Measurements from ENCODE around the gene MALAT1. TPM values are rescaled to one million over a fixed set of nuclear protein-coding genes. Genes with fewer than 3 reads are reported as not detected.
"Not testable (repeated sequence)": the region's sequence is repeated elsewhere in the genome, so short reads cannot be mapped to it uniquely, and the experiment has no call there.

Gene MALAT1
- total RNA-seq (2014; rRNA removed), result 1,575 and 2,461 TPM in 2 replicates
- 343 TPM for polyA plus RNA-seq (2012)

GRCh38 chr11:65498977-65499712 lies at the start of gene MALAT1:
TSS of gene MALAT1 (plus strand) at chr11:65499045.
- DNase-seq (ENCODE audit: low read depth), result peak; percentile 96

DNA sequence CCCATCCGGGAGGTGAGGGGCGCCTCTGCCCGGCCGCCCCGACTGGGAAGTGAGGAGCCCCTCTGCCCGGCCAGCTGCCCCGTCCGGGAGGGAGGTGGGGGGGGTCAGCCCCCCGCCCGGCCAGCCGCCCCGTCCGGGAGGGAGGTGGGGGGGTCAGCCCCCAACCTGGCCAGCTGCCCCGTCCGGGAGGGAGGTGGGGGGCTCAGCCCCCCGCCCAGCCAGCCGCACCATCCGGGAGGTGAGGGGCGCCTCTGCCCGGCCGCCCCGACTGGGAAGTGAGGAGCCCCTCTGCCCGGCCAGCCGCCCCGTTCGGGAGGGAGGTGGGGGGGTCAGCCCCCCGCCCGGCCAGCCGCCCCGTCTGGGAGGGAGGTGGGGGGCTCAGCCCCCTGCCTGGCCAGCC lies 47.5 kb upstream of the MALAT1 start:
- not testable (repeated sequence) for DNase-seq (ENCODE audit: low read depth)

DNA sequence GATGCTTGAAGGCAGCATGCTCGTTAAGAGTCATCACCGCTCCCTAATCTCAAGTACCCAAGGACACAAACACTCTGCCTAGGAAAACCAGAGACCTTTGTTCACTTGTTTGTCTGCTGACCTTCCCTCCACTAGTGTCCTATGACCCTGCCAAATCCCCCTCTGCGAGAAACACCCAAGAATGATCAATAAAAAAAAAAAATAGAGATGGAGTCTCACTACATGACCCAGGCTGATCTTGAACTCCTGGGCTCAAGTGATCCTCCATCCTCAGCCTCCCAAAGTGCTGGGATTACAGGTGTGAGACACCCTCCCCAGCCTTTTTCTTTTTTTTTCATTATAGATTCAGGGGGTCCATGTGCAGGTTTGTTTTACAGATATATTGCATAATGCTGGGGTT lies 46.6 kb upstream of the MALAT1 start:
- not testable (repeated sequence) for DNase-seq (ENCODE audit: low read depth)

GRCh38 chr11:65452806-65453490 lies 45.9 kb upstream of the MALAT1 start:
- DNase-seq (ENCODE audit: low read depth), result peak; percentile 78

- DNase-seq (ENCODE audit: low read depth), result peak; percentile 17
Observed at GRCh38 chr11:65454311-65454695, 44.5 kb upstream of the MALAT1 start.

GRCh38 chr11:65454696-65455456 lies 44.0 kb upstream of the MALAT1 start:
- peak; percentile 58 for DNase-seq (ENCODE audit: low read depth)

DNA sequence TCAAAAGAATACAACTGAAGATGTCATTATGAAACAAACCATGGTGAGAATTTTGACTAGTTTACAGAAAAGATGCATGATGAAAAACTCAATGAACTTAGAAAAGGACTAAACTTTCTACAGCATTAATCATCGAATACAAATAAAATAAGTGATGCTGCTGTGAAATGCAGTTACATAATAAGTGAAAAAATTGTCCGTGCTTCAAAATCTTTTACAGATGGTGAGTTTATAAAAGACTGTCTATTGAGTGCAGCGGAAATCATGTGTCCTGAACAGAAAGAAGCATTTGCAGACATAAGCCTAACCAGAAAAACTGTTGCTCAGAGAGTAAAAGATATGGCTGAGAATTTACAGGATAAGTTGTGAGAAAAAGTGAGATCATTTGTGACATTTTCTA lies 42.4 kb upstream of the MALAT1 start:
- no peak for DNase-seq (ENCODE audit: low read depth)

- DNase-seq (ENCODE audit: low read depth), result no peak
Observed at GRCh38 chr11:65459552-65459951, 39.3 kb upstream of the MALAT1 start.

DNA sequence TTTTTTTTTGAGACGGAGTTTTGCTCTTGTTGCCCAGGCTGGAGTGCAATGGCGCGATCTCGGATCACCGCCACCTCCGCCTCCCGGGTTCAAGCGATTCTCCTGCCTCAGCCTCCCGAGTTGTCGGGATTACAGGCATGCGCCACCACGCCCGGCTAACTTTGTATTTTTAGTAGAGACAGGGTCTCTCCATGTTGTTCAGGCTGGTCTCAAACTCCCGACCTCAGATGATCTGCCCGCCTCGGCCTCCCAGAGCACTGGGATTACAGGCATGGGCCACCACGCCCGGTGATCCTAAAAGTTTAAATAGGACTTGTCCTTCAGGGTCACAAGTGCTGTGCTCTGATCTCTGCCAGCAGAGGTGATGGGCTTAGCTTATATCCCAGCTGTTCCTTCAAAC lies 33.4 kb upstream of the MALAT1 start:
- DNase-seq (ENCODE audit: low read depth), result not testable (repeated sequence)

- not testable (repeated sequence) for DNase-seq (ENCODE audit: low read depth)
Observed at GRCh38 chr11:65467306-65467705, 31.5 kb upstream of the MALAT1 start.

DNA sequence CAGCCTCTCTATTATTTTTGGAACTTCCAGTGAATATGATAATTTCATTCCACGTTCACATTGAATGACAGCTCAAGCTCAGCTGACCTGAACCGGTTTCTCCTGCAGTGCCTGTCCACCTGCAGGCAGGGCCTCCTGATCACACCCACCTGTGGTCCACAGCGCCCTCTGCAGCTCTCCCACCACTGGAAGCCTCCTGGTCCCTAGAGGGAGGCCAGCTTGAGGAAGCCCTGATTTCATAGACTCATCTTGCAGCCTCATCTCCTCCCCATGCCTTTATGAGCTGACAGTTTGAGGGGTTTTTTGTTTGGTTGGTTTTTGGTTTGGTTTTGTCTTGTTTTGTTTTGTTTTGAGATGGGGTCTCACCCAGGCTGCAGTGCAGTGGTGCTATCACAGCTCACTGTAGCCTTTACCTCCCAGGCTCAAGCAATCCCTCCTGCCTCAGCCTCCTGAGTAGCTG lies 29.9 kb upstream of the MALAT1 start:
- DNase-seq (ENCODE audit: low read depth), result no peak

DNA sequence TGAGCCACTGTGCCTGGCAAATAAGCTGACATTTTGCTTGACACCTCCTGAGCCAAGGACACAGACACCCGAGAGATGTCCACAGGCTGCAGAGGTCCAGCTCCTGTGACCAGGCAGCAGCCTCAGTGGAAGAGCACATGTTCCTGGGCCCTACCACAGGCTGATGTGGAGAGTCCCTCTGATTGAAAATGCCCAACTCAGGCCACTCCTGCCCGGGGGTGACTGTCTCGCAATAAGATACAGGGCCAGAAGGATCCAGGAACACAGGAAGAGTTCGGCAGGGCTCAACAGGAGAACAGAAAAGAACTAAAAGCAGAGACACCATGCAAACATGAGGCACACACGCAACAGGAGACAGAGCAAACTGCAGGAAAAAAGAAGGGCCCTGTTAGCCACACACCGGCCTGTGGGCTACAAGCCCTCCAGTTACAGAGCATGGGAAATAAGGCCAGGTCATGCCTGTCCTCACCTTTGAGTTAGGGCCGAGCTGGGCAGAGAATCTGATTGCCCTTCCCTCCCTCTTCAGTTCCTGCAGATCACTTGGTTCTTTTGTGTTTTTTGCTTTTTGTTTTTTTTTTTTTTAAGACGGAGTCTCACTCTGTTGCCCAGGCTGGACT lies 28.3 kb upstream of the MALAT1 start:
- DNase-seq (ENCODE audit: low read depth), result no peak

DNA sequence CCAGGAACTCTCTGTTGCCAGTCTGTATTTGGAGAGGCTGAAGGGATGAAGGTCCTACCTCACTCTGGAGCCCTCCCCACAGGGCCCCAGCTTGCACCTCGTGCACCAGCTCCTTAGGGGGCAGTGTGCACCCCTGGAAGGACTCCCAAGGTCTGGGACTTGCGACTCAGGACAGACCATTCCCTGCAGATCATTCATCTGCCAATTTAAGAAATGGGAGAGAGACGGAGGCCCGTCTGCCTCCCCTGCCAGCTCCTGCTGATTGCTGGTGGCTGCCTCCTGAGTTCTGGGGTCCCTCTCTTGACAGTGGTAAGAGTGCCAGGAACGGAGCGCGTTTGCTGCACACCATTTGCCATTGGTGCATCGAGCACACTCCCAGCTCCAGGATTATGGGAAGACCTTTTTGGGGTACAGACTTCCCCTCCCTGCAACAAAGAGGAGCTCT lies 27.4 kb upstream of the MALAT1 start:
- peak; percentile 80 for DNase-seq (ENCODE audit: low read depth)

DNA sequence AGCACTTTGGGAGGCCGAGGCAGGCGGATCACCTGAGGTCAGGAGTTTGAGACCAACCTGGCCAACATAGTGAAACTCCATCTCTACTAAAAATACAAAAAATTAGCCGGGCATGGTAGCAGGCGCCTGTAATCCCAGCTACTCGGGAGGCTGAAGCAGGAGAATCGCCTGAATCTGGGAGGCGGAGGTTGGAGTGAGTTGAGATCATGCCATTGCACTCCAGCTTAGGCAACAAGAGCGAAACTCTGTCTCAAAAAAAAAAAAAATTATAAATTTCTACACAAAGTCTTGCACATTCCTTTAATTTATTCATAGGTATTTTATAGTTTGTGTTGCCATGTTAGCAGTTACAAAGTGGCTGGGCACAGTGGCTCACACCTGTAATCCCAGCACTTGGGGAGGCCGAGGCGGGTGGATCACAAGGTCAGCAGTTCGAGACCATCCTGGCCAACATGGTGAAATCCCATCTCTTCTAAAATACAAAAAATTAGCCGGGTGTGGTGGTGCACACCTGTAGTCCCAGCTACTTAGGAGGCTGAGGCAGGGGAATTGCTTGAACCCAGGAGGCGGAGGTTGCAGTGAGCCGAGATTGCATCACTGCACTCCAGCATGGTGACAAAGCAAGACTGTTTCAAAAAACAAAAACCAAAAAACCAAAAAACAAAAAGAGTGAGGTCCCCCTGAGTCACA lies 26.1 kb upstream of the MALAT1 start:
- not testable (repeated sequence) for DNase-seq (ENCODE audit: low read depth)

DNA sequence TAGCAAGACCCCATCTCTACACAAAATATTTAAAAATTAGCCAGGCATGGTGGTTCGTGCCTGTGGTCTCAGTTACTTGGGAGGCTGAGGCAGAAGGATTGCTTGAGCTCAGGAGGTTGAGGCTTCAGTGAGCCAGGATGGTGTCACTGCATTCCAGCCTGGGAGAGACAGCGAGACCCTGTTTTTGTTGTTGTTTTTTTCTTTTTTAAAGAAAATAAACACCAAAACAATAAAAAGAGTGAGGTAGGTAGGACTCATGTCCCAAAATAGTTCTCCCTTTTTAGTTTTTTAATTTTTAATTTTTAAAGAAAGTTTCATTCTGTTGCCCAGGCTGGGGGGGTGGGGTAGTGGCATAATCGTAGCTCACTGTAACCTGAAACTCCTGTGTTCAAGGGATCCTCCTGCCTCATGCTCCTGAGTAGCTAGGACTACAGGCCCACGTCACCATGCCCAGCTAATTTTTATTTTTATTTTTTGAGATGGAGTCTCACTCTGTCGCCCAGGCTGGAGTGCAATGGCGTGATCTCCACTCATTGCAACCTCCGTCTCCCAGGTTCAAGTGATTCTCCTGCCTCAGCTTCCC lies 25.5 kb upstream of the MALAT1 start:
- no peak for DNase-seq (ENCODE audit: low read depth)

GRCh38 chr11:65474864-65475263 lies 24.0 kb upstream of the MALAT1 start:
- no peak for DNase-seq (ENCODE audit: low read depth)

DNA sequence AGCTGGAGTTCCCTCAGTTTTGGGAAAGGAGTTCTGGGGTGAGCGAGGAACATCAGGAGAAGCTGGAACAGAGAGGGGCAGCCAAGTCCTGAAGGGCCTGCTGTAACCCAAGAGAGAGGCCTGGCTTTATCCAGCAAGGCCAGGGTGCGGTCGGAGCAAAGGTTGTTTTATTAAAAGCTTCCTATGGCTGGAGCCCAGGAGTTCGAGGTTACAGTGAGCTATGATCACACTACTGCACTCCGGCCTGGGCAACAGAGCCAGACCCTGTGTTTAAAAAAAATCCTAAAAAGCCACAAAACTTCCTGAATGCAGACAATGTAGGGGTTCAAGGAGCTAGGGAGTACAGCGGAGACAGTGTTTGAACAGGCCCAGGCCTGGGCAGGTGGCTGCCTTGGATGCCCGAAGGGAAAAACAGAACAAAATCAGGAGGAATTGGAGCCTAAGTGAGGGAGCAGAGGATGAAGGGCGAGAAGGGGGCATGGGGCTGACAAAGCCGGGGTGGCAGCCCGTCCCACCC lies 22.2 kb upstream of the MALAT1 start:
- DNase-seq (ENCODE audit: low read depth), result no peak

- DNase-seq (ENCODE audit: low read depth), result peak; percentile 94
Observed at GRCh38 chr11:65477149-65477965, 21.5 kb upstream of the MALAT1 start.

GRCh38 chr11:65478388-65479183 lies 20.3 kb upstream of the MALAT1 start:
- DNase-seq (ENCODE audit: low read depth), result peak; percentile 66

Data from LHCN-M2 (cell line).